GM18499 (cell line): ENCODE results near the gene UBR4.

ENCODE experiments used
- ATAC-seq: cut with Tn5 transposase; IDR thresholded peaks from one replicate; pipeline ENCODE4 v1.9.1; 2021; ENCODE audit warnings: moderate number of reproducible peaks; ENCODE audit not compliant: insufficient read depth, unreplicated experiment

Gene UBR4

GRCh38 chr1:19109545-19109944 lies 100.5 kb downstream of the UBR4 start:
- no peak for ATAC-seq

- no peak for ATAC-seq
Observed at GRCh38 chr1:19101244-19101643, 108.8 kb downstream of the UBR4 start.

DNA sequence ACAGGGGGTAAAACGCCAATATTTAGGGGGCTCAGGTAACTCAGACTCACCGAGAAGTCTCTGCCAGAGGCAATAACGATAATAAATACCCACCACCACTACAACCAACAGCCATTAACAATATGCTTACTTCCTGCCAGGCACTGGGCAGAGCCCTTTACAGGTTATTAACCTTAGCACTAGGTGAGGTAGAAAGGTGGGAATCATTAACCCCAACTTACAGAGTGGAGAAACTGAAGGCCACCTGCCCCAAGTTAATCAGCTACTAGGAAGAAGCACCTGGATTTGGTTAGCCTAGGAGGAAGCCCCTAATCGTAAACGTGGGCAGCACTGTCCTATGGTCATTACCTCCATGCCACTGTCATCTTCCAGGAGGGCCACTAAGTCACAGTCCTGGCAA lies 110.0 kb downstream of the UBR4 start:
- ATAC-seq: no peak

- ATAC-seq: no peak
Observed at GRCh38 chr1:19096990-19097389, 113.1 kb downstream of the UBR4 start.

GRCh38 chr1:19096036-19096833 lies 113.8 kb downstream of the UBR4 start:
- no peak for ATAC-seq

DNA sequence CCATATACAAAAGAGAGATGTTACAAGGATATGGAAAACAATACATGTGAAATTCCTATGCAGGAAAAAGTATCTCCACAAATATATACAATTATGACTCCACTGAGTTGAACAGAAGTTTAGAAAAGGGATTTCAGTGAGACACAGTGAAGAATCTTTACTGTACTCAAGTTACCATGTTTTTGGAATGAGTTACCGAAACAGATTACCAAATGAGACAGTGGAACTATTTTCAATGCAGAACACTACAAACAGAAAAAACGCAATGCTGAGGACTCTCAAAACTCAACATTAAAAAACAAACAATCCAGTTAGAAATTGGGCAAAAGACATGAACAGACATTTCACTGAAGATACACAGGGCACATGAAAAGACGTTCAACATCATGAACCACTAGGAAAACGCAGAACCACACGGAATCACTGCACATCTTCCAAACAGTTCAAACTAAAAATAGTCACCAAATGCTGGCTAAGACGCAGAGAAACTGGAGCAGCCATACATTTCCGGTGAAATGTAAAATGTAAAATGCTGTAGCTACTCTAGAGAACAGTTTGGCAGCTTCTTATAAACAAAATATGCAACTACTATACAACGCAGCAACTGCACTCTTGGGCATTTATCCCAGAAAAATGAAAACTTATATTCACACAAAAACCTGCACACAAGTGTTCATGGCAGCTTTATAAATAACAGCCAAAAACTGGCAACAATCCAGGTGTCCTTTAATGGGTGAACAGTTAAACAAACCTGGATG lies 118.7 kb downstream of the UBR4 start:
- no peak for ATAC-seq

DNA sequence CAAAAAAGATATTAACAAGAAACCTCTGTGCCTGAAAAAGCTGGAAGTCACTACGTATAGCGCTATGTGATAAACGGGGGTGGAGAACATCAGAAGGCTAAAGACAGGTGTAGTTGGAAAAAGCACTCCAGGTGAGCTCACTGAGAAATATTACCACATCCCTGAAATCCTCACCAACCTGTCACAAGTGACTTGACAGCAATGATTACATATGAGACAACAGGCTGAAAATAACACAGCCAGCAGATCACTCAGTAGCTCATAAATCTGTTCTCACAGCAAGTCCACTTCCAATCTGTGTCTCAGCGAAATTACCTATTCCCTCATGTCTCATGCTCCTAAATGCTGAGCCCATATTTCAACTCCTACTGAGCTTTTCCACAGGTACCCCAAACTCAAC lies 120.5 kb downstream of the UBR4 start:
- ATAC-seq: no peak

DNA sequence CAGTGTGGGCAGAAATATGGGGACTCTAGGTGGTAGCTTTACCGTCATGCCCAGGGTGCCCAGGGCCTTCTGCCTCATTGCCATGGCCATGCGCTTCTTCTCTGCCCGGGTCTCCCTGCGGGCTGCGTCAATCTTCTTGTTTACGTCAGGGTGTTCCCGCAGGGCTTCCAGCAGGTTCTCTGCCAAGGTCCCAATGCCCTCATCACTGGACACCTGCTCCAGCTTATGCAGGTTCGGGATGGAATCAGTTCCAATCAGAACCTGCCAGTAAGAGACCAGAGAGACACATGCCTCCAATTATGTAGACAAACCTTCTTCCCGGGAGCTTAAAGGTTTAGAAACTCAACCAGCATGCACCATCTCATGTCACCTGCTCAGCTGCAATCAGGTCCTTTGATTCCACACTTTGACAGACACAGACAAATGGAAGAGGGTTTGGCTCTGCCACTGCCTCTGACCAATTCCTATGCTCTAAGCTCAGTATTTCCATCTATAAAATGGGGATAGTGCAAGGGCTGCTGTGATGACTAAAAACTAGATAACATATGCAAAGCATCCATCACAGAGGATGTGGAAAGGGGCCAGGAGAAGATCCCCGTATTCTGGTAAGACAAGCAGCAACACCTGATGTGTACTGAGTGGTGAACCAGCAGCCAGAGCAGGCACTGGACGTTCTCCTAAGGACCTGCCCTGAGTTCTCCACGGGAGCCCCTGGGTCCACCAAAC lies 121.2 kb downstream of the UBR4 start:
- no peak for ATAC-seq

DNA sequence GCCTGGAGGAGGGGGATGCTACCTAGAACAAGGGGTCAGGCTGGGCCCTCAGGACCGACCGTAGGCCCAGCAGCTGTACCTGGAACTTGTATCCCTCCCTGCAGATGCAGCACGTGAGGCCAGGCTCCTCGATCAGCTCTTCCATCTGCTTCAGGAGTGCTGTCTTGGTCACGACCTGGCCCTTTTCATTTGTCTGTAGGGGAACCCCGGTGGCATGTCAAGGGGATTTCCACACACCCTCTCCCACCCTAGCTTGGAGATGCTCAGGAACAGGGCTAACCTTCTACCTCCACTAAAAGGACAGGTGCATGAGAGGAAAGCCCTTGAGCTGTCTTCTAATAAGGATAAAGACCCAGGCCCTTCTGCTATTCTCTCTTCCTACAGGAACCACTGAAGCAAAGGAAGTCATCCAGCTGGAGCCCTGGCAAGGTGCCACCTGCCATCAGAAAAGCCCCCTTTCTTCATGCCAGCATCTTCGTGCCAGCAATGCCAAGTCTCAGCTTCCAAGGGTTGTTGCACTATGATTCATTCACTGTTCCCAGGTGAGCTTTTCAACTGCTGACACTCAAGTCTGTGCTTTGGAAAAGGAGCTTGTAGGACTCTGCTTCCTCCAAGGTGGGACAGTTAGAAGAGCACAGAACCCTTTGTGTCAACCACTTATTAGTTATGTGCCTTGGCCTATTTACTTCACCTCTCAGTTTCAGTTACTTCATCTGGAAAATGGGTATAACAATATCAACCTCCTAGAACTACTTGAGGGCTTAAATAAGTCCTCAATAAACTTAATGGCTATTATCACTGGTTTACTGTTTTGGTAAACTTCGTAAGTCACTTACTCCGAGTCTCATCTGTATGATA lies 122.1 kb downstream of the UBR4 start:
- no peak for ATAC-seq

DNA sequence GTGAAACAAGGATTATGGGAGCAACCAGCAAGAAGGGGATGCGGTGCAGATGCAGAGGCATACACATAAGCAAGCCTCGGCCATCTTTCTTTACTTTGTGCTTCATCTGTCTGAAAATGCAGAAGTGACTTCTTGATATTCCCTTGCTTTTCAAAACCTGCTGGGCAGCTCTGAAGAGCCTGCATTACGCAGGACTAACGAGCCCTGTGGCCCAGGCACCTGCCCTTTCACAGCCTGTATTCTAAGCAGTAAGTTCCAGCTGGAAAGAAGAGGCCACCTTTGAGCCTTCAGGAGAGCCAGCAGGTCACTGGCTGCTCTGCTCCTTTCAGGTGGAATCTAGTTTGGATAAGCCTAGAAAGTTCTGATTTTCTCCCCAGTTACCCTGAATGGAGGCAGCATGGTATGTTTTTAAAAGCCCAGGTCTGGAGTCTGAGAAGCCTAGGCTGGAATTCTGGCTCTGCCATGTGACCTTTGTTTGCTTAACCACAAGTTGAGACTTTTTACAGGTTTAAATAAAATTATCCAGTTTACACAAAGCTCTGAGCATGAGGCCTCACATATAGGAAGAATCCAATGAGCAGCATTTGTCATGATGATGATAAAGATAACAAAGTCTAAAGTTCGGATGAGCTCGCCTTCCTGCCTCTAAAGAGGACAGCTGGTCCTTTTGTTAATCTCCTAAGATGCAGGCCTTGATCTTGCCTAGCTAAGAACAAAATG lies 122.9 kb downstream of the UBR4 start:
- ATAC-seq: no peak

DNA sequence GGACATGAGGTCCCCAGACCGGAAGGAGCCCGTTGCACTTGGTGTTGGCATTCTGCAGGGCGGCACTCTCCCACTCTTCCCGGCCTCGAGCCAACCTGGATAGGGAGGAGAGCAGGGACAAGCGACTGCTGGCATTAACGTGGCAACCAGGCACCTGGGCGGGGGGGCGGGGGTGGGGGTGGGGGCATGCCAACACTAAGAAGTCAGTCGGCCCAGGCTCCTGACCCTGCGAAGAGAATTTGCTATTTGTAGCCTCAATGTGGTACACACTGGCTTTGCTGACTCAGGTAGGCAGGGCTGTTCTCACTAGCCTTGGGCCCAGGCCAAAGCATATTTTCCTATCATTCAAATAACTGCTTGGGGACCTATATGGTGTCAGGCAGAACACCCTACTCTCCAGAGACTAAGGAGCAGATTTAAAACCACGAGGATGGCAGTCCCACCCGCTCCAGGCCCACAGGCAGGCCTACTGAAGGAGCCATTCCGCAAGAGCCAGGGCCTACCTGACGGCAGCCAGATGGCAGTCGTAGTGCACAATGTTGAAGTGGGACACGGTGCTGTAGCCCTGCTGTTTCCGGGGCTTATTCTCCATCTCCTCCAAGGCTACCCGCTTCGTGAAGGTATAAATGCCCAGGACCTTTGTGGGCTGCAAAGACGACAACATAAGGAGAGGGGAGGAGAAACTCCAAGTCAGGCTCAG lies 123.7 kb downstream of the UBR4 start:
- no peak for ATAC-seq

GRCh38 chr1:19084206-19084738 lies 125.8 kb downstream of the UBR4 start:
- ATAC-seq: no peak

DNA sequence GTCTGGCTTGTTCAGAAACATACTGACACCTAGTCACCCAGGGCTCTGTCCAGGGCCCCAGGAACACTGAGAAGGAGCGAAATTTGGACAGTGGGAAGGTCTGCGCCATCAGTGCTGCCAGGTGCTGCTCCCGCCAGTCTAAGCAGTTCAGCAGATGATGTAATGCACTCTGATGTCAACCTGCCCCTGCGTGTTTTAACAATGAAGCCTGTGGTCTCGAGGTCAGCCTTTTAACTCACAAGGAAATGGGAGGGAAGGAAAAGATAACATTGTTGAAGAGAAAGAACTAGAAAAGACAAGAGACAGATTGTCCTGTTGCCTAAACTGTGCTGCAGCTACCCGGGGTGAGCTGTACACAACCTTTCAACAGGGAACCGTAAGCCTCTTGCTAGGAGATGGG lies 127.0 kb downstream of the UBR4 start:
- no peak for ATAC-seq

DNA sequence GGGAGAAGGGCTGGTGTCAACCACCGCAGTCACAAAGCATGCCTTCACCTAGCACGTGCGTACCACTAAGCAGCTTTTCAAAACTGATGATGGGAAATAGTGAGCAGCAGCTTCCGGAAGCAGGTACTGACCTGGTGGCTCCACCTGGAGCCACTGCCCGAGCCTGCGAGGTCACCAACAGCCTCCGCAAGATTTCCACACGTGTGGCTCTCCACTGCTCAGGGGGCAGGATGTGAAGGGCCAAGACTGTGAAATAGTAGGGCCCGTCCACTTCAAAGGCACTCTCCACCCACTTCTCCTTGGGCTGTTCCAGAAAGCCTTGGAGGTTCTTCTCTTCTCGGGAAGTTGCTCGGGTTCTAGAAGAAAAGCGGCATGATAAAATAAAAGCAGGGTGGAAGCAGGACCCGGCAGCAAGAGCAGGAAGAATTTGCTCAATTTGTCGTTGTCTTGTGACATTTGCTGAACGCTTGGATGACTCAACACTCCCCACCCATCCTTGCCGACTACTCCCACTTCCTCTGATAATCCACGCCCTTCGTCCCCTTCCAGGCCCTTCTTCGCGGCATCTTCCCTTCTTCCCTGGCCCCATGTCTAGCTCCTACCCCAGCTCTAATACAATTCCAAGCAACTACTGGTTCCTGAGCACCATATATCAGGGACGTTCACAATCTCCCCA lies 128.7 kb downstream of the UBR4 start:
- ATAC-seq: no peak

GRCh38 chr1:19080721-19081120 lies 129.3 kb downstream of the UBR4 start:
- ATAC-seq: no peak

GRCh38 chr1:19079541-19080472 lies 130.3 kb downstream of the UBR4 start:
- ATAC-seq: no peak

- no peak for ATAC-seq
Observed at GRCh38 chr1:19078536-19078935, 131.5 kb downstream of the UBR4 start.
